H54 (cell line): ENCODE data around the gene NPAS3.

Source experiments
- DNase-seq: peaks from one replicate; pipeline ENCODE4 v3.0.0; 2011; ENCODE audit warnings: low spot score, mixed read lengths; ENCODE audit not compliant: insufficient read length
- FAIRE-seq: peaks from 3 replicates; lab custom pipeline; 2011; peaks lifted over from hg19 to GRCh38; lab: Jason Lieb, UNC
- POLR2A ChIP-seq: IDR thresholded peaks from 2 replicates; pipeline ENCODE4 v1.6.1; 2011; ENCODE audit warnings: low read depth, mild to moderate bottlenecking, low read length

Gene NPAS3

GRCh38 chr14:33534104-33534503, 595.4 kb downstream of the NPAS3 start:
- no peak for DNase-seq
- TF ChIP-seq POLR2A, result no peak
- FAIRE-seq, result no peak

- no peak for TF ChIP-seq POLR2A
- DNase-seq (no peak), FAIRE-seq (no peak)
Observed at GRCh38 chr14:33534632-33535031, 596.0 kb downstream of the NPAS3 start.

GRCh38 chr14:33539918-33540357, 601.3 kb downstream of the NPAS3 start:
- FAIRE-seq (no peak), DNase-seq (no peak)
- TF ChIP-seq POLR2A, result no peak

GRCh38 chr14:33541171-33541570, 602.5 kb downstream of the NPAS3 start:
- no peak for TF ChIP-seq POLR2A
- no peak for FAIRE-seq

GRCh38 chr14:33542338-33543287, 603.9 kb downstream of the NPAS3 start:
- TF ChIP-seq POLR2A, result no peak
- no peak for FAIRE-seq

More at GRCh38 chr14:33541171-33541570, 602.5 kb downstream of the NPAS3 start:
- DNase-seq, result no peak

DNA sequence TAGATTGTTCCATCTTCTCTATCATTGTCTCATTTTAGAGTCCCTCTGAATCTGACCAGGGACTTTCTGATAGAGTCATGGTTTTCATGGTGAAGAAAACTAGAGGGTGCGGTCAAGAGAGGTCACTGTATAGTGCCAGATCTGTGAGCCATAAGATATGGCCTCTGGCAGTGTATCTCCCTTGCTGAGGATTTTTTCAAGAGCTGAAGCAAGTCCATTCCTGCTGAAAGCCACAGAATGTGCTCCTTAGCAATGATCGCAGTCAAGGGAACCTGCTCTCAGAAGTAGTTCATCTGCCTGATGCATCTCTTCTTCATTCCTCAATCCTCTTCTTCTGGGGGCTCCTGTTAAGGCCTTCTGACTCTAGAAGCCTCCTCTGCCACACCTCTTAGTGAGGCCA, 607.0 kb downstream of the NPAS3 start:
- FAIRE-seq, result no peak

More at GRCh38 chr14:33542338-33543287, 603.9 kb downstream of the NPAS3 start:
- DNase-seq, result no peak

DNA sequence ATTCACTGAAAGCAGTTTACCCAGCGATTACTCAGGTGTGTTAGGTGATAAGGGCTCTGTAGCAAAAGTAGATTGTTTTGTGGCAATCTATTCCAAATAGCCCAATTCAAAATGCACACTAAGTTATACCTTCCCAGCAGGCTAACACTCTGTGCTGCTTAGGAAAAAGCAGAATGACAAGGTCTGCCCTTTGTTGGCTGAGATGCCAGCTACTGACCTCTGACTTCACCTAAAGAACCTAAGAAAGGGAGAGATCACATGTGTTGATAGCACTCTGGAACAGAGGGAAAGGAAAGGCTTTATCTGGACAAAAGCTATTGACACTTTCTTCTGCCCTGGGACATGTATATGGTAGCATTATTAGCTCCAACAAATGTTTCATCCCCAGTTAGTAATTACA, 609.9 kb downstream of the NPAS3 start:
- FAIRE-seq, result no peak
- DNase-seq, result no peak
- no peak for TF ChIP-seq POLR2A

More for the DNA sequence above, 607.0 kb downstream of the NPAS3 start:
- TF ChIP-seq POLR2A, result no peak
- DNase-seq, result no peak

GRCh38 chr14:33551963-33552362, 613.3 kb downstream of the NPAS3 start:
- no peak for FAIRE-seq

DNA sequence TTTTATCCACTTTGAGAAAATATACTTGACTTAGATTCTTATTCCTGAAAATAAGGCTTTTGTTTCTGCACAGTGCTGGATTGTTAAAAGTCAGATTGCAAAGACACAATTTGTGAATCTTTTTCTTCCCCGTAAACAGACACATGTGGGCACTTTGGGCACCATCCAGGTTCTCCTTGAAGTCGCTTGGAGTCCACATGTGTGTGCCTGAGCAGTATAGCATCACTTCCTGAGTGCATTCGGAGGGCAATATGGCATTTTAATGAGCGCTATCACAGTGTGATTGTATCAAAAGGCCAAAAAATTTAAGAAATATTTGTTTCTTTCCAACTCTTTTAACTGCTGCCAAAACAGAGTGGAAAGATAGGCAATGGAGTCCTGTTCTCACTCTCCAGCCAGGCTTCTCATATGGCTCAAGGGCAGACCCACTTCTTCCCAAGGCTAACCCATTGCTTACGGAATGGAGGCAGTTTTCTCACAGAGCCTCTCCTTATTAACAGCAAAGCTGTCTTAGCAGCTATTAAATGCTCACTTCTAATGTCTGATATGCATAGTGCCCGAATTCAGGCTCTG, 615.1 kb downstream of the NPAS3 start:
- no peak for TF ChIP-seq POLR2A
- DNase-seq (no peak), FAIRE-seq (no peak)

More at GRCh38 chr14:33551963-33552362, 613.3 kb downstream of the NPAS3 start:
- DNase-seq, result no peak
- TF ChIP-seq POLR2A, result no peak

DNA sequence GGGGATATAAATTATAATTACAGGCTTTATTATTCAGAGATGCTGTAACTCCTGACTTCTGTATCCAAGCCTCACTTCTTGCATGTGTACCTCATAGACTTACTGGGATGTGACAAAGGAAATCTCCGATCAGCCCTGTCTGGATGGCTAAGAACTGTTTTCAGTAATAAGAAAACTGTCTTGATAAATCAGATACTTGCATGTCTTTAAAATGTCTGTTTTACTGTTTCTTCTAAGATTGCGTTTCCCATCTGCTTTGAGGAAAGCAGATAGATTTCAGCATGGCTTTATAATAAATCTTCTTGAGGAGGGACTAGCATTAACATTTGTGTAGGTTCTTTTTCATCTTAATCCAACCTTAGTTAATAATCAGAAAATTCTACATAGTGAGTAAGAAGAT, 616.3 kb downstream of the NPAS3 start:
- FAIRE-seq (no peak), DNase-seq (no peak)
- no peak for TF ChIP-seq POLR2A

DNA sequence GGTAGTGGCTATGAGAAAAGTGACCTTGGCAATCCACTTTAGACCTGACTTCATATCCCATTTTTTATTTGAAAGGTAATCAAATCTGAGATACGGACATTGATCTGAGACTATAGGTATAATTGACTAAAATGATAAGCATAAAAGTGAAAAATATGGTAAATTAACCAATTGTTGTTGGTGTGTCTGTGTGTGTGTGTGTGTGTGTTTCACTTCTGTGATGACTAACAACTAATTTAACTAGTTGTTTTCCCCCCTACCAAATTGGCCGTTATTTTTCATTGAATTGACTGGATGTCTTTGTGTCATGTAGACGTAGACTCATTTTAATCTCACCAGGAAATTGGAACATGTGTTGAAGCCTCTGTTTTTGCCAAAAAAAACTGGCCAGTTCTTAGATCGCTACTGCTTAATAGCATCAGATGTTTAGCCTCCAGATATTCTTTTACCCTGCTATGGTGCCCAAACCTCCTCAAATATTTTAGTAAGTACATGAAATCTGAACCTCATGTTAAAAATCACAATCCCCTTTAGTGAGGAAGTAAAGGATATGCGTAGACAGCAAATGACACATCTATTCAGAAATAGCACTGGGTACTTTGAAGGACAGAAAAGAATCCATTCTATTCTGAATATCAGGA, 617.2 kb downstream of the NPAS3 start:
- DNase-seq (no peak), FAIRE-seq (no peak)
- TF ChIP-seq POLR2A, result no peak

- FAIRE-seq, result no peak
- no peak for DNase-seq
- TF ChIP-seq POLR2A, result no peak
Observed at GRCh38 chr14:33556382-33557121, 617.9 kb downstream of the NPAS3 start.

DNA sequence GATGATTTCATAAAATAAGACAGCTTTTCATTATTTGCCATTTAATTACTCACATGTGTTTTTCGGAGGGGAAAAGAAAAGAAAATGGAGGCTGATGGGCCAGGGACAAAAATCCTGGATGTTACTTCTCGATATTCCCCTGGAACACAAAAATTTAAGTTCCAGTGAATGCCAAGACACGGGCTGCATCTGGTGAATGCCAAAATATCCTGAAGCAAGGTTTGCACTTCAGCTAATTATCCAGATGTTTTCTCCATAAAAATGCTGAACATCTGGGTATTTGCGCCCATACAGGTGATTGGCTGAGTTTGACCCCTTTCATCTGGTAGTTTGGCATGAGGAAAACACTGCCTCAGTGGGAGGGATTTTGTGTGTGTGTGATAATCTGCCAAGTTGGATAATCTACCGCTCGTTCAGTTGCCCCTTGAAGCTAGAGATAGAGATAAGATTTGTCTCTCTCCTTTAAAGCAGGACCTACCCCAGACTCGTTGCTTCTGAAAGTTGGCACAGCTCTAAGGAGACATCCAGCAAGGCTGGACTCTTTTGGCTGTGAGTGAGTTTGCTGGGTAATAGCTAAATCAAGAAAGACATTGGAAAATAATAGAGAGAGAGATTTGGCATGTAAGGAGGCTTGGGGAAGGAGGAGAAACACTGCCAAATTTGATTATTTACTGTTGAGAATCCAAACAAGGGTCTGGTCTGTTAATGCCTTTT, 622.2 kb downstream of the NPAS3 start:
- FAIRE-seq (no peak), DNase-seq (no peak)
- TF ChIP-seq POLR2A, result no peak
